Measurements from ENCODE around the gene NDUFV3. TPM values are rescaled to one million over a fixed set of nuclear protein-coding genes. Genes with fewer than 3 reads are reported as not detected.
A peak's percentile ranks its signal among the peaks of the same experiment; 100 is the strongest.

NDUFV3 gene
- total and polyA plus RNA-seq, 2 of the 8 experiments (the other 6 are each of a cell fraction or from before 2014, with no cell fraction given), result 17.0 to 44.4 TPM

DNA sequence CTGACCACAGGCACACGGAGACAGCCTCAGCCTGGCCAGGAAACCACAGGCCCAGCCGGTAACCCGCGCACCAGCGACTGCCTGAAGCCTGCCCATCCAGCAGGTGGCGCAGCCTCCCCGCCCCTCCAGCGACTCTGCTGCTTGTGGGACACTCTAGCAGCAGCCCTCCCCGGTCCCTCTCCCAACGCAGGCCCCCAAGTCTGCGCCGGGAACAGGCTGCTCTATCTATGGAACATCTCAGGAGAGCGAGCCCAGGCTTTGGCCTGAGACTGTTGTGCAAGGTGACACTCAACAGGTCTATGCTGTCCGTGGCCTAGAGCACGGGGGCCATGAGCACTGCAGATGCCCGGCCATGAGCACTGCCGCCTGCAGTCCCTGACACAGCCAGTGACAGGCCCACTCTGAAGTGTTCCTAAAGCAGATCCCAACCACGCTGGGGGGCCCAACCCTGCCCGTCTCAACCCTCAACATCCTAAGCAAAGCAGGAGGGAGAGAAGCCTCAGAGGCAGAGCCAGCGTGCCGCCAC is 42.2 kb upstream of the NDUFV3 start (continued):
- TF ChIP-seq, protein P1, sequence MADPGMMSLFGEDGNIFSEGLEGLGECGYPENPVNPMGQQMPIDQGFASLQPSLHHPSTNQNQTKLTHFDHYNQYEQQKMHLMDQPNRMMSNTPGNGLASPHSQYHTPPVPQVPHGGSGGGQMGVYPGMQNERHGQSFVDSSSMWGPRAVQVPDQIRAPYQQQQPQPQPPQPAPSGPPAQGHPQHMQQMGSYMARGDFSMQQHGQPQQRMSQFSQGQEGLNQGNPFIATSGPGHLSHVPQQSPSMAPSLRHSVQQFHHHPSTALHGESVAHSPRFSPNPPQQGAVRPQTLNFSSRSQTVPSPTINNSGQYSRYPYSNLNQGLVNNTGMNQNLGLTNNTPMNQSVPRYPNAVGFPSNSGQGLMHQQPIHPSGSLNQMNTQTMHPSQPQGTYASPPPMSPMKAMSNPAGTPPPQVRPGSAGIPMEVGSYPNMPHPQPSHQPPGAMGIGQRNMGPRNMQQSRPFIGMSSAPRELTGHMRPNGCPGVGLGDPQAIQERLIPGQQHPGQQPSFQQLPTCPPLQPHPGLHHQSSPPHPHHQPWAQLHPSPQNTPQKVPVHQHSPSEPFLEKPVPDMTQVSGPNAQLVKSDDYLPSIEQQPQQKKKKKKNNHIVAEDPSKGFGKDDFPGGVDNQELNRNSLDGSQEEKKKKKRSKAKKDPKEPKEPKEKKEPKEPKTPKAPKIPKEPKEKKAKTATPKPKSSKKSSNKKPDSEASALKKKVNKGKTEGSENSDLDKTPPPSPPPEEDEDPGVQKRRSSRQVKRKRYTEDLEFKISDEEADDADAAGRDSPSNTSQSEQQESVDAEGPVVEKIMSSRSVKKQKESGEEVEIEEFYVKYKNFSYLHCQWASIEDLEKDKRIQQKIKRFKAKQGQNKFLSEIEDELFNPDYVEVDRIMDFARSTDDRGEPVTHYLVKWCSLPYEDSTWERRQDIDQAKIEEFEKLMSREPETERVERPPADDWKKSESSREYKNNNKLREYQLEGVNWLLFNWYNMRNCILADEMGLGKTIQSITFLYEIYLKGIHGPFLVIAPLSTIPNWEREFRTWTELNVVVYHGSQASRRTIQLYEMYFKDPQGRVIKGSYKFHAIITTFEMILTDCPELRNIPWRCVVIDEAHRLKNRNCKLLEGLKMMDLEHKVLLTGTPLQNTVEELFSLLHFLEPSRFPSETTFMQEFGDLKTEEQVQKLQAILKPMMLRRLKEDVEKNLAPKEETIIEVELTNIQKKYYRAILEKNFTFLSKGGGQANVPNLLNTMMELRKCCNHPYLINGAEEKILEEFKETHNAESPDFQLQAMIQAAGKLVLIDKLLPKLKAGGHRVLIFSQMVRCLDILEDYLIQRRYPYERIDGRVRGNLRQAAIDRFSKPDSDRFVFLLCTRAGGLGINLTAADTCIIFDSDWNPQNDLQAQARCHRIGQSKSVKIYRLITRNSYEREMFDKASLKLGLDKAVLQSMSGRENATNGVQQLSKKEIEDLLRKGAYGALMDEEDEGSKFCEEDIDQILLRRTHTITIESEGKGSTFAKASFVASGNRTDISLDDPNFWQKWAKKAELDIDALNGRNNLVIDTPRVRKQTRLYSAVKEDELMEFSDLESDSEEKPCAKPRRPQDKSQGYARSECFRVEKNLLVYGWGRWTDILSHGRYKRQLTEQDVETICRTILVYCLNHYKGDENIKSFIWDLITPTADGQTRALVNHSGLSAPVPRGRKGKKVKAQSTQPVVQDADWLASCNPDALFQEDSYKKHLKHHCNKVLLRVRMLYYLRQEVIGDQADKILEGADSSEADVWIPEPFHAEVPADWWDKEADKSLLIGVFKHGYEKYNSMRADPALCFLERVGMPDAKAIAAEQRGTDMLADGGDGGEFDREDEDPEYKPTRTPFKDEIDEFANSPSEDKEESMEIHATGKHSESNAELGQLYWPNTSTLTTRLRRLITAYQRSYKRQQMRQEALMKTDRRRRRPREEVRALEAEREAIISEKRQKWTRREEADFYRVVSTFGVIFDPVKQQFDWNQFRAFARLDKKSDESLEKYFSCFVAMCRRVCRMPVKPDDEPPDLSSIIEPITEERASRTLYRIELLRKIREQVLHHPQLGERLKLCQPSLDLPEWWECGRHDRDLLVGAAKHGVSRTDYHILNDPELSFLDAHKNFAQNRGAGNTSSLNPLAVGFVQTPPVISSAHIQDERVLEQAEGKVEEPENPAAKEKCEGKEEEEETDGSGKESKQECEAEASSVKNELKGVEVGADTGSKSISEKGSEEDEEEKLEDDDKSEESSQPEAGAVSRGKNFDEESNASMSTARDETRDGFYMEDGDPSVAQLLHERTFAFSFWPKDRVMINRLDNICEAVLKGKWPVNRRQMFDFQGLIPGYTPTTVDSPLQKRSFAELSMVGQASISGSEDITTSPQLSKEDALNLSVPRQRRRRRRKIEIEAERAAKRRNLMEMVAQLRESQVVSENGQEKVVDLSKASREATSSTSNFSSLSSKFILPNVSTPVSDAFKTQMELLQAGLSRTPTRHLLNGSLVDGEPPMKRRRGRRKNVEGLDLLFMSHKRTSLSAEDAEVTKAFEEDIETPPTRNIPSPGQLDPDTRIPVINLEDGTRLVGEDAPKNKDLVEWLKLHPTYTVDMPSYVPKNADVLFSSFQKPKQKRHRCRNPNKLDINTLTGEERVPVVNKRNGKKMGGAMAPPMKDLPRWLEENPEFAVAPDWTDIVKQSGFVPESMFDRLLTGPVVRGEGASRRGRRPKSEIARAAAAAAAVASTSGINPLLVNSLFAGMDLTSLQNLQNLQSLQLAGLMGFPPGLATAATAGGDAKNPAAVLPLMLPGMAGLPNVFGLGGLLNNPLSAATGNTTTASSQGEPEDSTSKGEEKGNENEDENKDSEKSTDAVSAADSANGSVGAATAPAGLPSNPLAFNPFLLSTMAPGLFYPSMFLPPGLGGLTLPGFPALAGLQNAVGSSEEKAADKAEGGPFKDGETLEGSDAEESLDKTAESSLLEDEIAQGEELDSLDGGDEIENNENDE (IDR thresholded peaks at IDR 0.05; ENCODE audit: insufficient replicate concordance, low read length), result no peak
- TF ChIP-seq, protein P2, sequence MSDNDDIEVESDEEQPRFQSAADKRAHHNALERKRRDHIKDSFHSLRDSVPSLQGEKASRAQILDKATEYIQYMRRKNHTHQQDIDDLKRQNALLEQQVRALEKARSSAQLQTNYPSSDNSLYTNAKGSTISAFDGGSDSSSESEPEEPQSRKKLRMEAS (IDR thresholded peaks at IDR 0.05), result 0 out of 2 replicates have a peak, but pooled peaks have one; percentile 19
- no peak for TF ChIP-seq EP300 (IDR thresholded peaks at IDR 0.05; ENCODE audit: borderline replicate concordance in 1 of 2, low read depth in 2 of 2, low read length in 2 of 2)
- no peak for TF ChIP-seq KDM1A (IDR thresholded peaks at IDR 0.05; ENCODE audit: borderline replicate concordance, low read length)
- no peak for TF ChIP-seq SP1 (IDR thresholded peaks at IDR 0.05; ENCODE audit: low read depth, low read length)
- no peak for TF ChIP-seq BRCA1 (IDR thresholded peaks at IDR 0.05; ENCODE audit: low read depth, low read length)
- TF ChIP-seq, protein P3, sequence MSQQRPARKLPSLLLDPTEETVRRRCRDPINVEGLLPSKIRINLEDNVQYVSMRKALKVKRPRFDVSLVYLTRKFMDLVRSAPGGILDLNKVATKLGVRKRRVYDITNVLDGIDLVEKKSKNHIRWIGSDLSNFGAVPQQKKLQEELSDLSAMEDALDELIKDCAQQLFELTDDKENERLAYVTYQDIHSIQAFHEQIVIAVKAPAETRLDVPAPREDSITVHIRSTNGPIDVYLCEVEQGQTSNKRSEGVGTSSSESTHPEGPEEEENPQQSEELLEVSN (IDR thresholded peaks at IDR 0.05), result no peak

Measured in H1 (cell line).